Measurements from ENCODE around the gene TANK. TPM values are rescaled to one million over a fixed set of nuclear protein-coding genes. Genes with fewer than 3 reads are reported as not detected.

TANK gene
- total and polyA plus RNA-seq, 2 of the 8 experiments (the other 6 are each of a cell fraction or from before 2014, with no cell fraction given): 7.0 to 26.1 TPM

DNA sequence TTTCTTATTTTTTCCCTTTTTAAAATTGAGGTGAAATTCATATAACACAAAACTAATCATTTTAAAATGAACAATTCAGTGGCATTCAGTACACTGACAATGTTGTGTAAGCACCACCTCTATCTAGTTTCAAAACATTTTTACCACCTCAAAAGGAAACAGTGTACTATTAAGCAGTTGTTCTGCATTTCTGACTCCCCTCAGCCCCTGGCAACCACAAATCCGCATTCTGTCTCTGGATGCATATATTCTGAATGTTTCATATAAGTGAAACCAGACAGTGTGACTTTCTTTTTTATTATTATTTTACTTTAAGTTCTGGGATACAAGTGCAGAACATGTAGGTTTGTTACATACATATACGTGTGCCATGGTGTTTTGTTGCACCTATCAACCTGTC is 19.2 kb upstream of the TANK start:
- Histone ChIP-seq H3K4me3 (ENCODE audit: extremely low read depth in 1 of 4, insufficient read depth in 2 of 4, low read depth in 3 of 4, low read length in 4 of 4) (no peak overlapping the region), H3K4me1 (replicated peaks in 1 of 4; ENCODE audit: control insufficient read depth in 3 of 4, insufficient read depth in 4 of 4, low read length in 3 of 4) (no peaks in the 10 kb centered on the region), H4K5ac (ENCODE audit: insufficient read length, low read depth, low read length) (no peak overlapping the region), H2BK120ac (replicated peaks; ENCODE audit: low read depth, low read length) (no peak overlapping the region), H2BK12ac (ENCODE audit: low read depth, low read length) (no peak overlapping the region), H3K27me3 (replicated peaks in 1 of 4; ENCODE audit: control insufficient read depth in 3 of 4, extremely low read depth in 1 of 4, insufficient read depth in 3 of 4, low read length in 3 of 4) (no peaks in the 10 kb centered on the region), H3K23me2 (ENCODE audit: low read depth, low read length) (no peaks in the 10 kb centered on the region), H3K4ac (replicated peaks; ENCODE audit: insufficient read length, low read depth, low read length) (no peak overlapping the region), H3K23ac (ENCODE audit: insufficient read length) (no peak overlapping the region), H3K9me3 (ENCODE audit: insufficient read depth in 2 of 2, low read depth in 1 of 2, low read length in 1 of 2) (no peaks in the 10 kb centered on the region), H2BK20ac (ENCODE audit: low read length) (no peak overlapping the region), H4K8ac (ENCODE audit: extremely low read depth, insufficient read depth, low read length) (no peak overlapping the region), H3K14ac (ENCODE audit: insufficient read length) (no peak overlapping the region), H4K20me1 (replicated peaks in 1 of 2; ENCODE audit: control insufficient read depth in 1 of 2, insufficient read depth in 2 of 2, low read length in 2 of 2) (no peaks in the 10 kb centered on the region), H3K18ac (ENCODE audit: extremely low read depth, low read length) (no peak overlapping the region), H3K4me2 (ENCODE audit: insufficient read depth in 1 of 2, low read depth in 2 of 2, low read length in 2 of 2) (no peak overlapping the region), H2BK5ac (ENCODE audit: low read depth, low read length) (no peak overlapping the region), H3K36me3 (ENCODE audit: control insufficient read depth in 2 of 4, insufficient read depth in 4 of 4, low read length in 3 of 4) (no peaks in the 10 kb centered on the region), H3K9ac (replicated peaks in 1 of 4; ENCODE audit: extremely low read depth in 1 of 4, low read depth in 3 of 4, low read length in 3 of 4) (no peak overlapping the region), H3K79me2 (ENCODE audit: control insufficient read depth in 1 of 2, insufficient read depth in 2 of 2, low read length in 2 of 2) (no peaks in the 10 kb centered on the region), H2AFZ (ENCODE audit: low read length) (no peak overlapping the region), H3K27ac (ENCODE audit: low read depth, low read length) (no peak overlapping the region), H2BK15ac (ENCODE audit: low read length) (no peak overlapping the region), H2AK5ac (ENCODE audit: low read depth, low read length) (no peak overlapping the region), H4K91ac (replicated peaks; ENCODE audit: insufficient read length, low read length) (no peak overlapping the region), H3K79me1 (ENCODE audit: low read depth, low read length) (no peaks in the 10 kb centered on the region), H3K56ac (replicated peaks; ENCODE audit: insufficient read length, low read depth, low read length) (no peak overlapping the region)
- 92% methylated on average over 2 of the region's 2 CpGs; no CpG with 5 or more reads in 1 of the 2 experiments for WGBS, 2 experiments (ENCODE audit: extremely low coverage in 1 of 2, insufficient coverage in 1 of 2, insufficient read length in 1 of 2, insufficient replicate concordance in 2 of 2, low coverage in 1 of 2, low lambda C conversion rate in 2 of 2, missing lambda C conversion rate in 1 of 2)
- FAIRE-seq (no peak), DNase-seq (ENCODE audit: low read depth in 1 of 2, low spot score in 2 of 2) (no peak)
- ChIA-PET POLR2A (ENCODE audit: partially characterized antibody) (no interaction called here), CTCF (ENCODE audit: partially characterized antibody) (no interaction called here)
- no peak for TF ChIP-seq SAP30 (IDR thresholded peaks at IDR 0.05; ENCODE audit: insufficient read depth, insufficient replicate concordance, low read length)
- no peak for TF ChIP-seq SIN3A (conservative IDR thresholded peaks at IDR 0.05 in 1 of 2, IDR thresholded peaks at IDR 0.05 in 1 of 2; ENCODE audit: low read depth in 1 of 2, low read length in 2 of 2)
- no peak for TF ChIP-seq TEAD4 (IDR thresholded peaks at IDR 0.05; ENCODE audit: low read depth, low read length)
- TF ChIP-seq EP300 (IDR thresholded peaks at IDR 0.05; ENCODE audit: borderline replicate concordance in 1 of 2, low read depth in 2 of 2, low read length in 2 of 2): no peak
- TF ChIP-seq SP4 (IDR thresholded peaks at IDR 0.05; ENCODE audit: low read length): no peak
- TF ChIP-seq FOSL1 (IDR thresholded peaks at IDR 0.05; ENCODE audit: insufficient read depth, low read depth, low read length): no peak
- TF ChIP-seq, protein P1, sequence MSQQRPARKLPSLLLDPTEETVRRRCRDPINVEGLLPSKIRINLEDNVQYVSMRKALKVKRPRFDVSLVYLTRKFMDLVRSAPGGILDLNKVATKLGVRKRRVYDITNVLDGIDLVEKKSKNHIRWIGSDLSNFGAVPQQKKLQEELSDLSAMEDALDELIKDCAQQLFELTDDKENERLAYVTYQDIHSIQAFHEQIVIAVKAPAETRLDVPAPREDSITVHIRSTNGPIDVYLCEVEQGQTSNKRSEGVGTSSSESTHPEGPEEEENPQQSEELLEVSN (IDR thresholded peaks at IDR 0.05): no peak
- no peak for TF ChIP-seq BACH1 (IDR thresholded peaks at IDR 0.05; ENCODE audit: low read length)
- TF ChIP-seq USF2 (IDR thresholded peaks at IDR 0.05; ENCODE audit: low read length): no peak
- no peak for TF ChIP-seq POLR2AphosphoS5 (IDR thresholded peaks at IDR 0.05; ENCODE audit: low read depth, low read length)
- TF ChIP-seq EGR1 (IDR thresholded peaks at IDR 0.05; ENCODE audit: borderline replicate concordance, low read depth, low read length): no peak
- TF ChIP-seq SP2 (IDR thresholded peaks at IDR 0.05; ENCODE audit: low read length): no peak
- TF ChIP-seq TBP (IDR thresholded peaks at IDR 0.05; ENCODE audit: low read depth, low read length): no peak
- no peak for TF ChIP-seq YY1 (IDR thresholded peaks at IDR 0.05; ENCODE audit: low read depth, low read length)

All from H1 (cell line).